Fibroblast of lung (primary cell): ENCODE results near the gene RASSF5. TPM values are rescaled to one million over a fixed set of nuclear protein-coding genes. Genes with fewer than 3 reads are reported as not detected.

Experiments used
- DNase-seq, 2 donors: peaks; one replicate each; pipeline versions ENCODE4 v3.0.0 to v3.0.0-alpha.2; 2010; ENCODE audit warnings: low read depth in 2 of 2
- H2AFZ ChIP-seq: 2 replicates; pipeline ENCODE4 v1.5.1; 2012; ENCODE audit warnings: low read length, control low read depth, inconsistent platforms
- H3K27ac ChIP-seq: 2 replicates; pipeline ENCODE4 v1.5.1; 2011; ENCODE audit warnings: low read length, control low read depth; ENCODE audit not compliant: insufficient read depth
- H3K27me3 ChIP-seq: 2 replicates; pipeline ENCODE4 v1.5.1; 2011; ENCODE audit warnings: mild to moderate bottlenecking, low read length; ENCODE audit not compliant: control insufficient read depth, insufficient read depth
- H3K36me3 ChIP-seq: 2 replicates; pipeline ENCODE4 v1.5.1; 2011; ENCODE audit warnings: low read length; ENCODE audit not compliant: control insufficient read depth, insufficient read depth
- H3K4me1 ChIP-seq: 2 replicates; pipeline ENCODE4 v1.5.1; 2011; ENCODE audit warnings: low read length; ENCODE audit not compliant: control insufficient read depth, insufficient read depth; ENCODE audit errors: extremely low read depth
- H3K4me2 ChIP-seq: 2 replicates; pipeline ENCODE4 v1.5.1; 2011; ENCODE audit warnings: low read length, control low read depth; ENCODE audit not compliant: insufficient read depth; ENCODE audit errors: extremely low read depth
- H3K4me3 ChIP-seq, 4 experiments: fragments of 200-600 bp in 1 of 4; sonication (generic) in 1 of 4; replicated peaks in 1 of 4; 2 replicates each; pipeline ENCODE4 v1.5.1; 2011 to 2016; ENCODE audit warnings: low read length in 4 of 4, low read depth in 3 of 4, mild to moderate bottlenecking in 3 of 4, control low read depth in 2 of 4, inconsistent platforms in 1 of 4, mixed read lengths in 1 of 4; ENCODE audit not compliant: insufficient read depth in 1 of 4; ENCODE audit errors: control extremely low read depth in 1 of 4
- H3K79me2 ChIP-seq: 2 replicates; pipeline ENCODE4 v1.5.1; 2012; ENCODE audit warnings: mild to moderate bottlenecking, low read length, inconsistent platforms; ENCODE audit not compliant: control insufficient read depth, insufficient read depth
- H3K9ac ChIP-seq: 2 replicates; pipeline ENCODE4 v1.5.1; 2011; ENCODE audit warnings: mild to moderate bottlenecking, low read length, control low read depth; ENCODE audit not compliant: insufficient read depth
- H3K9me3 ChIP-seq: 2 replicates; pipeline ENCODE4 v1.5.1; 2012; ENCODE audit warnings: low read depth, low read length; ENCODE audit not compliant: control insufficient read depth, insufficient read depth
- H4K20me1 ChIP-seq: 2 replicates; pipeline ENCODE4 v1.5.1; 2011; ENCODE audit warnings: low read length; ENCODE audit not compliant: control insufficient read depth, insufficient read depth; ENCODE audit errors: extremely low read depth
- EZH2 ChIP-seq: IDR thresholded peaks from 2 replicates; pipeline ENCODE4 v1.5.1; 2012; ENCODE audit warnings: low read length, control low read depth, mild to moderate bottlenecking; ENCODE audit errors: missing control alignments
- polyA plus RNA-seq, 2 donors: library from polyadenylated mRNA; depleted of rRNA in 1 of 2; stranded (reverse) in 1 of 2; unstranded in 1 of 2; fragments of >200 nt; gene quantifications; 2 replicates each; pipeline ENCODE4 v1.2.1, GENCODE V29; 2011 to 2012; ENCODE audit warnings: missing spikeins in 1 of 2
- total RNA-seq: library from RNA; depleted of rRNA; stranded (reverse); fragments of >200 nt; gene quantifications from 2 replicates; pipeline ENCODE4 v1.2.1, GENCODE V29; 2014
- TF ChIP-seq, protein P1 (sequence below), 2 donors: IDR thresholded peaks in 1 of 2; conservative IDR thresholded peaks in 1 of 2; 1 replicate in 1 of 2; 2 replicates in 1 of 2; pipeline ENCODE4 v1.5.1; 2011 to 2012; ENCODE audit warnings: low read length in 2 of 2, control low read depth in 1 of 2, inconsistent platforms in 1 of 2, low read depth in 1 of 2, mild to moderate bottlenecking in 1 of 2

RASSF5 gene
- total and polyA plus RNA-seq, 2 donors (not counting 1 experiment from before 2014, with no cell fraction given), result 1.3 to 3.0 TPM

DNA sequence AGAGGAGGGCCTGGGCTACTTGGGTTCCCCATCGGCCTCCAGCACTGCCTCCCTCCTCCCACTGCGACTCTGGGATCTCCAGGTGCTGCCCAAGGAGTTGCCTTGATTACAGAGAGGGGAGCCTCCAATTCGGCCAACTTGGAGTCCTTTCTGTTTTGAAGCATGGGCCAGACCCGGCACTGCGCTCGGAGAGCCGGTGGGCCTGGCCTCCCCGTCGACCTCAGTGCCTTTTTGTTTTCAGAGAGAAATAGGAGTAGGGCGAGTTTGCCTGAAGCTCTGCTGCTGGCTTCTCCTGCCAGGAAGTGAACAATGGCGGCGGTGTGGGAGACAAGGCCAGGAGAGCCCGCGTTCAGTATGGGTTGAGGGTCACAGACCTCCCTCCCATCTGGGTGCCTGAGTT is 80.6 kb downstream of the RASSF5 start:
- H4K20me1 ChIP-seq, result no peaks in the 10 kb centered on the region
- no peak overlapping the region for H3K4me2 ChIP-seq
- no peaks in the 10 kb centered on the region for H3K9me3 ChIP-seq
- H3K36me3 ChIP-seq, result peaks cover 7% of the 10 kb centered on the region
- no peaks in the 10 kb centered on the region for H3K27me3 ChIP-seq
- no peak overlapping the region for H3K4me3 ChIP-seq
- H3K79me2 ChIP-seq, result no peaks in the 10 kb centered on the region
- TF ChIP-seq EZH2, result no peak
- TF ChIP-seq, protein P1, sequence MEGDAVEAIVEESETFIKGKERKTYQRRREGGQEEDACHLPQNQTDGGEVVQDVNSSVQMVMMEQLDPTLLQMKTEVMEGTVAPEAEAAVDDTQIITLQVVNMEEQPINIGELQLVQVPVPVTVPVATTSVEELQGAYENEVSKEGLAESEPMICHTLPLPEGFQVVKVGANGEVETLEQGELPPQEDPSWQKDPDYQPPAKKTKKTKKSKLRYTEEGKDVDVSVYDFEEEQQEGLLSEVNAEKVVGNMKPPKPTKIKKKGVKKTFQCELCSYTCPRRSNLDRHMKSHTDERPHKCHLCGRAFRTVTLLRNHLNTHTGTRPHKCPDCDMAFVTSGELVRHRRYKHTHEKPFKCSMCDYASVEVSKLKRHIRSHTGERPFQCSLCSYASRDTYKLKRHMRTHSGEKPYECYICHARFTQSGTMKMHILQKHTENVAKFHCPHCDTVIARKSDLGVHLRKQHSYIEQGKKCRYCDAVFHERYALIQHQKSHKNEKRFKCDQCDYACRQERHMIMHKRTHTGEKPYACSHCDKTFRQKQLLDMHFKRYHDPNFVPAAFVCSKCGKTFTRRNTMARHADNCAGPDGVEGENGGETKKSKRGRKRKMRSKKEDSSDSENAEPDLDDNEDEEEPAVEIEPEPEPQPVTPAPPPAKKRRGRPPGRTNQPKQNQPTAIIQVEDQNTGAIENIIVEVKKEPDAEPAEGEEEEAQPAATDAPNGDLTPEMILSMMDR (conservative IDR thresholded peaks at IDR 0.05 in 1 of 2, IDR thresholded peaks at IDR 0.05 in 1 of 2; ENCODE audit: low read depth in 1 of 2, low read length in 2 of 2), result no peak
- no peak overlapping the region for H2AFZ ChIP-seq
- DNase-seq, result no peak
- H3K27ac ChIP-seq, result no peak overlapping the region
- H3K4me1 ChIP-seq, result peaks cover 27% of the 10 kb centered on the region
- H3K9ac ChIP-seq, result no peak overlapping the region

- peak in 1 of 2 donors; percentile 69 for DNase-seq
- Histone ChIP-seq H3K79me2 (no peaks in the 10 kb centered on the region), H3K27me3 (no peaks in the 10 kb centered on the region), H3K9ac (no peak overlapping the region), H2AFZ (no peak overlapping the region), H3K9me3 (no peaks in the 10 kb centered on the region), H3K27ac (peak overlapping the region; percentile 37), H4K20me1 (no peaks in the 10 kb centered on the region), H3K4me2 (peak overlapping the region; percentile 23), H3K4me1 (peaks cover 27% of the 10 kb centered on the region), H3K36me3 (peaks cover 7% of the 10 kb centered on the region), H3K4me3 (no peak overlapping the region)
- TF ChIP-seq, protein P1 (conservative IDR thresholded peaks at IDR 0.05 in 1 of 2, IDR thresholded peaks at IDR 0.05 in 1 of 2; ENCODE audit: low read depth in 1 of 2, low read length in 2 of 2), result no peak
- TF ChIP-seq EZH2, result no peak
Observed at GRCh38 chr1:206588492-206588891, 81.2 kb downstream of the RASSF5 start.

DNA sequence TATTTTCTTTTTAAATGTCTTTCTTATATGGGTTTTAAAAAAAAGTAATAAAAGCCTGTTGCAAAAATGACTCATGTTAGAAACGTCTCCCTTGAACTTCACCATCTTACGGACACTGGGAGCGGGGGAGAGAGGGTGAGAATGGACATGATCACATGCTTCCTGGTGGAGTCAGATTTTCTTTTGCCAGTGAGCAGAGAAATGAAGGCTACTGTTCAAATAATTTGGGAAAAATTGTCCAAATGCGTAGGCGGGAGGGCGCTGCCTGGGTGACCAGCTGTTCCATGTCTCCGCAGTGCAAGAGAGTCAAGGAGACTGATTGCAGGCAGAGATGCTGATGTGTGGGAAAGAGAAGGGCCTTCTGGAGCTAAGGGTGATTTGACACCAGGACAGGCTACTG is 81.9 kb downstream of the RASSF5 start:
- no peak overlapping the region for H2AFZ ChIP-seq
- H3K4me2 ChIP-seq, result peak overlapping the region; percentile 18
- DNase-seq, result peak; percentile 96 to 98
- H3K27ac ChIP-seq, result peak overlapping the region; percentile 55
- no peaks in the 10 kb centered on the region for H3K79me2 ChIP-seq
- no peaks in the 10 kb centered on the region for H3K9me3 ChIP-seq
- H3K4me3 ChIP-seq, result no peak overlapping the region
- no peak for TF ChIP-seq EZH2
- no peaks in the 10 kb centered on the region for H4K20me1 ChIP-seq
- H3K36me3 ChIP-seq, result peaks cover 10% of the 10 kb centered on the region
- peaks cover 27% of the 10 kb centered on the region for H3K4me1 ChIP-seq
- H3K27me3 ChIP-seq, result no peaks in the 10 kb centered on the region
- no peak overlapping the region for H3K9ac ChIP-seq
